BE2C (cell line): Measurements from ENCODE around the gene STUB1.

Experiments
- DNase-seq: peaks from one replicate; pipeline ENCODE4 v3.0.0-alpha.2; 2020
- H3K27me3 ChIP-seq: fragments of 250-450 bp; sonication (Bioruptor Pico); 2 replicates; pipeline ENCODE4 v1.5.1; 2020; ENCODE audit warnings: mild to moderate bottlenecking
- H3K36me3 ChIP-seq: fragments of 250-450 bp; sonication (Bioruptor Pico); 2 replicates; pipeline ENCODE4 v1.5.1; 2020; ENCODE audit warnings: mild to moderate bottlenecking
- H3K4me1 ChIP-seq: fragments of 250-450 bp; sonication (Bioruptor Pico); 2 replicates; pipeline ENCODE4 v1.5.1; 2020
- H3K4me3 ChIP-seq: 2 replicates; pipeline ENCODE4 v1.5.1; 2011; ENCODE audit warnings: low read depth, low read length
- H3K9me3 ChIP-seq: fragments of 250-450 bp; sonication (Bioruptor Pico); 2 replicates; pipeline ENCODE4 v1.5.1; 2020
- CTCF ChIP-seq: IDR thresholded peaks from 2 replicates; pipeline ENCODE4 v1.5.1; 2012; ENCODE audit warnings: mild to moderate bottlenecking, low read depth, low read length

Gene STUB1

GRCh38 chr16:728890-729744 is 48.9 kb downstream of the STUB1 start:
- TF ChIP-seq CTCF, result no peak
- H3K9me3 ChIP-seq, result no peaks in the 10 kb centered on the region
- H3K4me1 ChIP-seq, result peaks cover 7% of the 10 kb centered on the region
- H3K27me3 ChIP-seq, result no peaks in the 10 kb centered on the region
- peaks cover 44% of the 10 kb centered on the region for H3K36me3 ChIP-seq
- DNase-seq, result no peak
- peak overlapping the region; percentile 83 for H3K4me3 ChIP-seq

- Histone ChIP-seq H3K4me1 (peaks cover 7% of the 10 kb centered on the region), H3K4me3 (peak overlapping the region; percentile 83; the same call in 1 of the 2 replicates), H3K27me3 (no peaks in the 10 kb centered on the region), H3K36me3 (peaks cover 45% of the 10 kb centered on the region), H3K9me3 (no peaks in the 10 kb centered on the region)
- TF ChIP-seq CTCF, result no peak
- no peak for DNase-seq
These were observed 49.8 kb downstream of the STUB1 start for GRCh38 chr16:729768-730665.

GRCh38 chr16:730666-731509 is 50.7 kb downstream of the STUB1 start:
- Histone ChIP-seq H3K9me3 (no peaks in the 10 kb centered on the region), H3K4me1 (peaks cover 7% of the 10 kb centered on the region), H3K4me3 (no peak overlapping the region), H3K27me3 (no peaks in the 10 kb centered on the region), H3K36me3 (peaks cover 46% of the 10 kb centered on the region)
- TF ChIP-seq CTCF, result no peak
- DNase-seq, result no peak

GRCh38 chr16:732332-732731 is 52.1 kb downstream of the STUB1 start:
- Histone ChIP-seq H3K27me3 (no peaks in the 10 kb centered on the region), H3K36me3 (peaks cover 60% of the 10 kb centered on the region), H3K9me3 (no peaks in the 10 kb centered on the region), H3K4me1 (no peaks in the 10 kb centered on the region), H3K4me3 (no peak overlapping the region)
- no peak for TF ChIP-seq CTCF
- DNase-seq, result no peak
